ENCODE measurements around the gene TMBIM6.

Gene TMBIM6, protein sequence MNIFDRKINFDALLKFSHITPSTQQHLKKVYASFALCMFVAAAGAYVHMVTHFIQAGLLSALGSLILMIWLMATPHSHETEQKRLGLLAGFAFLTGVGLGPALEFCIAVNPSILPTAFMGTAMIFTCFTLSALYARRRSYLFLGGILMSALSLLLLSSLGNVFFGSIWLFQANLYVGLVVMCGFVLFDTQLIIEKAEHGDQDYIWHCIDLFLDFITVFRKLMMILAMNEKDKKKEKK

DNA sequence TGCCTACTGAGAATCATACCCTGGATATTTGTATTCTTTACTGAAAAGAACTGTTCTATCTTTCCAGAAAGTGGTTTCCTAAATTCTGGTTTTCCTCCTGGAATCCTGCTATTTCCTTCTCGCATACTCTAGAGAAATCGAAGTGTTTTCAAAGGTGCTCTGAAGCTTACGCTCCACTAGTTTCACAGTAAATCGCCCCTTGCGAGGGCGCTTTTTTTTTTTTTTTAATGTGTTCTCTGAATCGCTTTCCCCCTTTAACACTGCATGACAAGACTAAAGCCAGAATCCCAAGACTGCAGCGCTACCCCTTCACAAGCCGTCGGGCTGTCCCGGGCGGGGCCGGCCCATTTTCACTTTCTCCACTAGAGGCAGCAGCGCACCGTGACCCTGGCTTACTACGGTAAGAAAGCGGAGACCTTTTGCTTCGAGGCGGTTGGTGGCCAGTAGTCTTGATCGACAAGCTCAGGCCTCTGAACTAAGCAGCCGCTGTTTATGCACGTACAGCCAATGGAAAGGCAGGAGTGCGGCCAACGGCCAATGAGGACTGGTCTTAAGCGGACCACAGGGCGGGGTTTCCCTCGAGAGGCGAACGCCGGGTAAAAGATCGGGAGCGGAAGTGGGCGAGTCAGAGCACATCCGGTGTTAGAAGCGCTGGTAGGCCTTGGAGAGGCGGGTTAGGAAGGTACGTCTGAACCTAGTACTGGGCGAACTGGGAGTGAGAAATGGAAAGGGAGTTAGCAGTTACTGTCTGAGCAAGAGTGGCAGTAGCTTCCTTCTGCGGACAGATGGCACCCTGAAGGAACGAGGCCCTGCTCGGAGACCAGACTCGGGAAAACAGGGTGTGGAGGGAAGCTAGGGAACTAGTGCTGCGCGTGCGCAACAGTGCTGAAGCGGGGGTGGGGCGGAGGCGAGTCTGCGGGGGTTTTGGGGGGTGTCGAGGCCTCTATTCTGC, at the start of gene TMBIM6:
TSS of gene TMBIM6 (plus strand) at position 628 of the 952 bp plus-strand sequence. CDS start 10,937 bp downstream, outside the sequence.
- Mint-ChIP-seq H3K27ac (peak within 1 kb of the TSS; percentile 100), H3K9me3 (no peaks in the 10 kb centered on the region), H3K27me3 (no peaks in the 10 kb centered on the region), H3K4me1 (peaks cover 41% of the 10 kb centered on the region), H3K4me3 (peak within 1 kb of the TSS; percentile 90 to 92)
- ATAC-seq (peak; percentile 91), DNase-seq (peak; percentile 98 to 100)

DNA sequence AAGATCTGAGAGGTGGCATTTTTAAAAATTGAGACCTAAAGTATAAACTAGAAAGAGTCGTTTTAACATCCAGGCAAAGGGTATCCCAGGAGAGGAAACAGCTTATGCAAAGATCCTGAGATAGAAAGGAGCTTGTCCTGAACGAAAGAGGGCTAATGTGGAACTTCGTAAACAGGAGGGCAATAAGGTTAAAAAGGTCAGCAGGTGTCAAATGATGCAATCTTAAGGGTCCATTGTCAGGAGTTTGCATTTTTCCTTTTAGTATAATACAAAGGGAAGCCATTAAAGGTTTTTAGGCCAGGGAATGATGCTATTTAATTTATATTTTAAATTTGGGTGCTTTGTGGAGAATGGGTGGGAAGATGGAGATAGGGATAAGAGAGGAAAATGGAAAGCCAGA, 48.5 kb upstream of the TMBIM6 start:
- ATAC-seq (no peak), DNase-seq (no peak)
- Mint-ChIP-seq H3K27me3 (no peaks in the 10 kb centered on the region), H3K4me3 (no peak overlapping the region), H3K4me1 (peaks cover 55% of the 10 kb centered on the region), H3K27ac (peak overlapping the region in 1 of 2 donors; percentile 4), H3K9me3 (no peaks in the 10 kb centered on the region)

DNA sequence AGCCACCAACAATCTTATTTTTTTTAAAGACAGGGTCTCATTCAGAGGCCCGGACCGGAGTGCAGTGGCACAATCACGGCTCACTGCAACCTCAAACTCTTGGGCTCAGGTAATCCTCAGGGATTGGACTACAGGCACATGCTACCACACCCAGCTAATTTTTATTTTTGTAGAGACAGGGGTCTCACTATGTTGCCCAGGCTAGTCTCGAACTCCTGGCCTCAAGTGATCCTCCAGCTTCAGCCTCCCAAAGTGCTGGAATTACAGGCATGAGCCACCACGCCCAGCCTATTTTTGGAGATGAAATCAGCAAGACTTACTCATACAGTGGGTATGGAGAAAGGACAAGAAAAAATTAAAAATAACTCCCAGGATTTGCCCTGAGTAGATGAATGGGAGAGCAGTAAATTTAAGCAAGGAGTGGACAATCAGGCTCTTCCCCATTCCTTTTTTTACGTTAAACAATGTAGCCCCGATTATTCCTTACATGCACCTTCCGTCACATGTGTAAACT, 47.4 kb upstream of the TMBIM6 start:
- DNase-seq (no peak), ATAC-seq (no peak)
- Mint-ChIP-seq H3K4me3 (no peak overlapping the region), H3K27me3 (no peaks in the 10 kb centered on the region), H3K27ac (no peak overlapping the region), H3K9me3 (no peaks in the 10 kb centered on the region), H3K4me1 (peaks cover 55% of the 10 kb centered on the region)

DNA sequence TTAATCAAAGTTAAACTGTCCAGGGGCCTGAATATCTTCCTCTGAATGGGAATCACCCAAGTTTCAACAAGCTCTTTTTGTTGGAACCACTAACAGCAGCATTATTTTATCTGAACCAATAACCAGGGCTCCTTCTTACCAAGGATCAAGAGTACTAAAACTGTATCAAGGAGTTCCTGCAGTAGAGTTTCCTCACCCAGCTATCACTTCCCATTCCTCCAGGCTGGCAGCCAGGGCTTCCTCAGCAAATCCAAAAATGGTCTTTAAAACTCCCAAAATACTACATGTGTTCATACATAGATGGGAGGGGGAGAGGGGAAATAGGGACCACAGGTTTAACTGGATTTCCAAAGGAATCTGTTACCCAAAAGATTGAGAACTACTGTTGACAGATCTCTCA, 44.6 kb upstream of the TMBIM6 start:
- no peak overlapping the region for H3K4me3 Mint-ChIP-seq
- H3K9me3 Mint-ChIP-seq = no peaks in the 10 kb centered on the region
- peak overlapping the region in 1 of 2 donors; percentile 62 for H3K27ac Mint-ChIP-seq
- no peaks in the 10 kb centered on the region for H3K27me3 Mint-ChIP-seq
- DNase-seq (no peak), ATAC-seq (no peak)
- H3K4me1 Mint-ChIP-seq = peaks cover 48% of the 10 kb centered on the region

DNA sequence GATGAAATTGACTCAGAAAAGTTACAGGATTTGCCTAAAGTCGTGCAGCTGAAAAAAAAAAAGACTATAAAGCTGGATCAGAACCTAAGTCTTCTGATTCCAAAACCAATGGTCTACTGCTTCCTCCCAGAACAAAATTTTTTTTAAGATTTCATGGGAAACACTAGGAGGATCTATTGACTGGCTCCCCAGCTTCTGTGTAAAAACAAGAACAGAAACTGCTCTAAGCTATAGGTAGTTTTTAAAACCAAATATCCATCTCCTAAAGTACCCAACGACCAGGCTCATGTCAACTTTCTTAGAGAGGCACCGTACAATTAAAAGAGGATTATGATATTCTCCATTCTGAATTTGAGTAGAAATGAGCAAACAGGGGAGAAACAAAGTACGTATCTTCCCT, 43.5 kb upstream of the TMBIM6 start:
- Mint-ChIP-seq H3K9me3 (no peaks in the 10 kb centered on the region), H3K27ac (no peak overlapping the region), H3K4me1 (peaks cover 54% of the 10 kb centered on the region), H3K27me3 (no peaks in the 10 kb centered on the region), H3K4me3 (peak overlapping the region; percentile 77 to 79)
- ATAC-seq (no peak), DNase-seq (no peak)

DNA sequence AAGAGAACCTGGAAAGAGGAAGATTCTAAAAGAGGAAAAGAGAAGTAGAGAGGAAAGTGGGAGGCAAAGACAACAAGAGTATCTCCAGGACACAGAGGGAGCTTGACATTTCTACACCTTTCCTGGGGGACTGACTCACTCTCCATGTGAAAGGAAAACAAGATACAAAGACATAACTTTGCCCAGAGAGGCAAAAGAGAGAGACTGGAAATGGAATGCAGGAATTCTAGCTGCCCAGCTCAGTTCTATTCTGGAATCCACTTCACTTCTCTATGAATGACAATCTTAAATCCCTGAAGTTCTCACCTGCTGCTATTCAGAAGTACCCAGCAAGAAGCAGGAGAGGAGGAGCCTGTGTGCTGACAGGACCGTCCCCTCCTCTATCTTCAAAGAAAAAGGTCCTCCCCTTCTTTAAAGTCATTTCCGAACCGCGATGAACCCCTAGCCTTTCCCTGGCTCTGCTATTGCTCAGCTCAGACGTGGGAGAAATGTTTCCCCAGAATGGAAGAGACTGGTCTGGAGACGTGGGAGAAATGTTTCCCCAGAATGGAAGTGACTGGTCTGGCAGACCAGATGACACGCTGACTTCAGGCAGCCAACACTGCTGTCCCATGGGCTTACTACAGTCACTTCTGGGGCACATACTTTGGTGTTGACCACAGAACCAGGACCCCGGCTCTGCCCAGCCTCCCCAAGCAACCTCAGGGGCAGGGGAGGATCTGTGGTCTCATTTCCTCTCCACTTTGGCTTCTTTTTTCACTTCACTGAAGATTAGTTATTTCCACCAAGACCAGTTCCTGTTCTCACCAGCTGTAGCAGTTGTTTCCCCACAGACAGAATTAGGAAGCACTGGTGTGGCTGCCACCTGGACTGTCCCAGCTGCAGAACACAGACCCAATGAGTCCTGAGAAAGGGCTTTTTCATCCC, 42.5 kb upstream of the TMBIM6 start:
- peak overlapping the region; percentile 42 to 90 for H3K27ac Mint-ChIP-seq
- peak; percentile 41 to 72 for DNase-seq
- H3K9me3 Mint-ChIP-seq = no peaks in the 10 kb centered on the region
- peak overlapping the region; percentile 77 to 79 for H3K4me3 Mint-ChIP-seq
- H3K27me3 Mint-ChIP-seq = no peaks in the 10 kb centered on the region
- H3K4me1 Mint-ChIP-seq = peaks cover 60% of the 10 kb centered on the region
- peak; percentile 80 for ATAC-seq

DNA sequence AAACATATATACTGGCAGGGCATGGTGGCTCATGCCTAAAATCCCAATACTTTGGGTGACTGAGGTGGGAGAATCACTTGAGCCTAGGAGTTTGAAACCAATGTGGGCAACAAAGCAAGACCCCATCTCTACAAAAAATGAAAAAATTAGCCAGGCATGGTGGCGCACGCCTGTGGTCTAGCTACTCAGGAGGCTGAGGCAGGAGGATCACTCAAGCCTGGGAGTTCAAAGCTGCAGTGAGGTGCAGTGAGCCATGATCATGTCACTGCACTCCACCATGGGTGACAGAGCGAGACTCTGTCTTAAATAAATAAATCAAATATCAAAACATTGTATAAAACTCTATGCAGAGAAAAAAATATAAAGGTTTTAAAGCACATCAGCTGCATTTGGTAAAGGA, 39.3 kb upstream of the TMBIM6 start:
- Mint-ChIP-seq H3K9me3 (no peaks in the 10 kb centered on the region), H3K27me3 (no peaks in the 10 kb centered on the region), H3K4me3 (no peak overlapping the region), H3K27ac (no peak overlapping the region), H3K4me1 (peaks cover 77% of the 10 kb centered on the region)
- no peak for ATAC-seq
- no peak for DNase-seq

DNA sequence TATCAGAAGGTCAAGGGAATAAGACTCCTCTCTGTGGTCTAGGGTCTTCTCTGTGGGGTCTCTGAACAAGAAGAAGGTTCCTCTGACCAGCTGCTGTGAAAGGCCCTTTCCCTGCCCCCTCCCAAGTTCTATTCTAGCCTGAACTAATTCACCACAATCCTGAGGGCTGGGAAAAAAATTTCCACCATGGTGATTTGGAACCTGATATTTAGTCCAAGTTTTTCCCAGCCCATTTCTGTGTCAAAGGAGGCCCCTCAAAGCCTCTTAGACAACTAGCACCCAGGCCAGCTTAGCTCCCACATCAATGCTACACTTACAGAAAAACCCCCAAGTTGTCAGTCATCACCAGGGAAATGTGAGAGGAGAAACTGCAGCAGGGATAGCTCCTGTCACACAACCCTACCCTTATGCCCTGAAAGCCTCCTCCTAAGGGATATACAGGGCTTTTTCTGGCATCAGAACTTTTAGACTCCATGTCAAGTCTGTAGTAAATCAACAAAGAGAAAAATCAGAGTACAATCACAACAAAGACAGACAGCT, 38.6 kb upstream of the TMBIM6 start:
- H3K27me3 Mint-ChIP-seq = no peaks in the 10 kb centered on the region
- no peak overlapping the region for H3K27ac Mint-ChIP-seq
- DNase-seq (no peak), ATAC-seq (no peak)
- H3K9me3 Mint-ChIP-seq = no peaks in the 10 kb centered on the region
- peaks cover 78% of the 10 kb centered on the region for H3K4me1 Mint-ChIP-seq
- H3K4me3 Mint-ChIP-seq = peak overlapping the region; percentile 56 to 65

DNA sequence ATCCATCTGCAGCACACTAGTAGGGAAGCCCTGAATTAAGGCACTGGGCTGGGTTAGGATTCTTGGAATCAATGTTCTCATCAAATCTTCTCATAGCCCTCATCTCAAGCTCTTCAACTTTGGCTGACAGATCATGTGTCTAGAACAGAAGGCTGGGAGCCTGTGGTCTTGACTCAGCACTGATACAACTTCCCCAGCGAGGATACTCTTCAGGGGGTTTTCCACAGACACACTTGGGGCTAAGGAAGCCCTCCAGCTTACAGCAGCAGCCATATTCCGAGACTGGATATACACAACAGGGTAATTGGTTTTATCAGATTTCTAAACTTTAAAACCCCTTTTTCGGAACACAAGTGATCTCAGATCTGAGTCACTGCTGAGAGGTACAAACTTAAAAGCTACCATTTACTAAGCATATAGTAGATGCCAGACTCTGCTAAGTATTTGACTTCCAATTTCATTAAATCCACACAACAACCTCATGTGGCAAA, 37.7 kb upstream of the TMBIM6 start:
- peaks cover 72% of the 10 kb centered on the region for H3K4me1 Mint-ChIP-seq
- DNase-seq (peak; percentile 45 to 78), ATAC-seq (peak; percentile 67)
- no peaks in the 10 kb centered on the region for H3K27me3 Mint-ChIP-seq
- H3K4me3 Mint-ChIP-seq = peak overlapping the region; percentile 56 to 97
- H3K27ac Mint-ChIP-seq = peak overlapping the region in 1 of 2 donors; percentile 47
- H3K9me3 Mint-ChIP-seq = no peaks in the 10 kb centered on the region

DNA sequence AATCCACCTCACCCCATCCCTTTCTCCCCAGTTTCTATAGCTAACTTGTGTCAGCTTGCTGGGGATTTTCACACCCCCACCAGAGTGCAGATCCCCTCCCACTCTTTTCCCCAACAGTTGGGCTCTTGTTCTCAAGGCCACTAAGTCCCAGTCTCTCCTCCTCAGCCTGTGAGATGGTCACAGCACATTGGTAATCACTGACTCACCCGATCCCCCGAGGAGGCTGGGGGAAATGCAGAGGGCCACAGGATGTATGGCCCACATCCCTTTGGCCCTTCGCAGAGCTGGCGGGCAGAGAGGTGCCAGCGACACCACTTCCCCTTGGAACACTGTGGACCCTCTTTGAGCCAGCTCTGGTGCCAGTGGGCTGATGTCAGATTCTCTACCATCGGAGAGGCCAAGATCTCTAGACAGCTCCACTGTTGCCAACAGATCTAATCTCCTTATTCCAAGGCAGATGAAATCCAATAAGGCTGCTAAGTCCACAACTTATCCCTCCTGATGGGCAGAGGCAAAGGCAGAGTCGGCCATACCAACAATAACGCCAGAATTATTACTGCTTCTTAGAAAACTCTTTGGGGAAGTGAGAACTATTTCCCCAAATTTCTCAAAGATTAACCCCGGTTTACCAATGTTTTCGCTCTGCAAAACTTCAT, 35.8 kb upstream of the TMBIM6 start:
- Mint-ChIP-seq H3K9me3 (no peaks in the 10 kb centered on the region), H3K4me3 (peak overlapping the region; percentile 97 to 98), H3K27me3 (no peaks in the 10 kb centered on the region), H3K4me1 (peaks cover 57% of the 10 kb centered on the region), H3K27ac (peak overlapping the region; percentile 19 to 34)
- DNase-seq (peak in 1 of 2 donors; percentile 44), ATAC-seq (no peak)

DNA sequence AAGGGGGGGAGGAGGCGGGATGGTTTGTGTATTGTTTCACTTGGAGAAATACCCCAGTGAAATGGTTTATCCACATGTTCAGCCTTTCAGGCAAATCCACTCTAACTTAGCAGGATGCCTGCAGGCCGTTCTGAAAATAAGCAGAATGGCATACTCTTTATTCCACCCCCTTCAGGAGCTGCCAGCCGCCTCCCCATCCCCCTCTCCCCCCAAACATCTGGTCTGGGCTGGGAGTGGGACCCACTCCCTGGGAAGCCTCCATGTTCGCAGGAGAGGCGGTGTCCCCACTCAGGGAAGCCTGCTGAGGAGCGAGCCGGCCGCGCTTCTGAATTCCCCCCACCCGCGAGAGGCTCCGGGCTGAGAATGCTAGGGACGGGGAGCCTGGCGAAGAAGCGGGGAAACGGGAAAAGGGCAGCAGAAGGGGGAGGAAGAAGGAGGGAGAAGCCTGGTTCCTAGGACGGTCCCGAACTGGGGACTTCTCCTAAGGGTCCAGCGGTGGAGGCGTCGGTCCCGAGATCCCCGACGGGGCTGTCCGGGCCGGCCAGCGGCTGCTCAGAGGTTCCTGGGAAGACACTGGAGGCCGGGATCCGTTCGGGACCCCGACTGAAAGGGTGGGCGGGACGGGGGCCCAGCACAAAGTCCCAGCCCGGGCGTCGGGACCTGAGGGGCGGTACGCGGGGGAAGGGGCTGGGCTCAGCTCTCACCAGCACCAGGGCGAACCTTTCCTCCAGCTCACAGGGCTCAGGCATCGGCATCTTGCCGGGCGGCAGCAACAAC, 34.8 kb upstream of the TMBIM6 start:
- H3K4me3 Mint-ChIP-seq = peak overlapping the region; percentile 97 to 98
- peaks cover 55% of the 10 kb centered on the region for H3K4me1 Mint-ChIP-seq
- H3K27ac Mint-ChIP-seq = peak overlapping the region; percentile 92 to 95
- H3K9me3 Mint-ChIP-seq = no peaks in the 10 kb centered on the region
- no peak for DNase-seq
- ATAC-seq = peak; percentile 46
- H3K27me3 Mint-ChIP-seq = no peaks in the 10 kb centered on the region

DNA sequence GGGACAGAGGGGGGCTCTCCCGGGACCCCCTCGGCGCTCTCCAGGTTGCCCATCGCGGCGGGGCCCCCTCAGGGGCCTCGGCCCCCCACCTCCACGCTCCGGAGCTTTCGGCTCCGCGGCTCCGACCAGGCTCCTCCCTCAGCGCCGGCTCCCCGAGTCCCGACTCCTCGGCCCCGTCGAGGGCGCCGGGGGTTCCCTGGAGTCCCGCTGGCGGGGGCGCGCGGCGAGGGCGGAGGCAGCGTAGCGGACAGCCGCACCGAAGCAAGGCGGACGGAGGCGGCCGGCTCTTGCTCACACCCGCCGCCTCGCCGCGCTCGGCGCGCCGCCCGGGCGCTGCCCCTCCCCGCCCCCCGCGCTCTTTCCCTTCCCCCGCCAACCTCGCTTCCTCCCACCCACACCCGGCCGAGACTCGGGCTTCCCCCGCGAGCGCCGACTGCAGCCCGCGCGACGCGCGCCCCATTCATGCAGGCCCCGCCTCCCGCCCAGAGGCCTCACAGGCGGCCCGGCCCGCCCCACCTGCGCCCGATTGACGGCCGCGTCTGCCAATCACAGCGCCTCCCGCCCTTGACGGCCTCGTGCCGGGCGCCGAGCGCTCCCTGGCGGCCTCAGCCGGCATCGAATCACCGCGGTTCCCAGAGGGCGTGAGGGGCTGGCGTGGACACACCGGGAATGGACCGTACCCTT, 34.1 kb upstream of the TMBIM6 start, which contains the start of gene FMNL3:
TSS of gene FMNL3 (minus strand) at position 278 of the 684 bp plus-strand sequence. CDS start at position 53, 225 bp downstream.
- peak within 1 kb of the TSS; percentile 95 to 99 for H3K27ac Mint-ChIP-seq
- peak; percentile 91 for ATAC-seq
- no peaks in the 10 kb centered on the region for H3K27me3 Mint-ChIP-seq
- peak within 1 kb of the TSS; percentile 97 to 98 for H3K4me3 Mint-ChIP-seq
- DNase-seq = peak; percentile 99 to 100
- H3K4me1 Mint-ChIP-seq = peaks cover 47% of the 10 kb centered on the region
- H3K9me3 Mint-ChIP-seq = no peaks in the 10 kb centered on the region

DNA sequence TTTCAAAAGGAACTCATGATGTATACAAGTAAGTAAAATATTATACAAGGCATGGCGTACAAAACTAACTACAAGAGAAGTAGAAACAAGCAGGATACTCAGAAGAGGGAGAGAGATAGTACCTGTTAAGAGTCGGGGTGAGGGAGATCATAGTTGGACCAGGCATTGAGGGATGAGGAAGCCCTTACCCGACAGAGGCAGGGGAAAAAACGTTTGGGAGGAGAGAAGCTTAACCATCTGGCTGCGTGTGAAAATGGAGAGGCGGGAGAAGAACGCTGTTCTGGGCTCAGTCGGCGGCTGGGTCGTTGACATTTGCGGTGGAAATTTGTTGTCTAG, 33.6 kb upstream of the TMBIM6 start:
- peaks cover 42% of the 10 kb centered on the region for H3K4me1 Mint-ChIP-seq
- H3K27me3 Mint-ChIP-seq = no peaks in the 10 kb centered on the region
- ATAC-seq = no peak
- peak overlapping the region; percentile 75 to 80 for H3K4me3 Mint-ChIP-seq
- H3K9me3 Mint-ChIP-seq = no peaks in the 10 kb centered on the region
- no peak for DNase-seq
- peak overlapping the region in 1 of 2 donors; percentile 99 for H3K27ac Mint-ChIP-seq
